Measurements from ENCODE around the gene PHLDA1.
"Not testable (repeated sequence)": the region's sequence is repeated elsewhere in the genome, so short reads cannot be mapped to it uniquely, and the experiment has no call there.

The PHLDA1 gene

DNA sequence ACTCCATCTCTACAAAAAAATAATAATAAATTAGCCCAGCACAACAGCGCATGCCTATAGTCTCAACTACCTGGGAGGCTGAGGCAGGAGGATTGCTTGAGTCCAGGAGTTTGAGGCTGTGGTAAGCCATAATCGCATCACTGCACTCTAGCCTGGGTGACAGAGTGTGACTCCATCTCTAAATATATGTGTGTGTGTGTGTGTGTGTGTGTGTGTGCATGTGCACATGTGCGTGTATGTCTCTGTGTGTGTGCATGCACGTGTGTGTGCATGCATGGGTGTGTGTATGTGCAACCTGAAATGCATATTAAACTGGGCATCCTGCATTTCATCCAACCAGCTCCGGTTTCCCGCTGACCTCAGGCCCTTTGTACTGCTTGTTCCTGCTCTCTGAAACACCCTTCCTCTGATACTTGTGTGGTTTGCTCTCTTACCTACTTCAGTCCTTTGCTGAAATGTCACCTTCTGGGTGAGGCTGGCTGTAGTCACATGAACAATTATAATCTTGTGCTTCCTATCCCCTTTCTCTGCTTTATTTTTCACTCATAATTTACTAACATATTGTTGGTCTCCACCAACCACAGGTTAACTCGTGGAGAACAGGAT is 46.9 kb downstream of the PHLDA1 start:
- DNase-seq = peak; percentile 20

DNA sequence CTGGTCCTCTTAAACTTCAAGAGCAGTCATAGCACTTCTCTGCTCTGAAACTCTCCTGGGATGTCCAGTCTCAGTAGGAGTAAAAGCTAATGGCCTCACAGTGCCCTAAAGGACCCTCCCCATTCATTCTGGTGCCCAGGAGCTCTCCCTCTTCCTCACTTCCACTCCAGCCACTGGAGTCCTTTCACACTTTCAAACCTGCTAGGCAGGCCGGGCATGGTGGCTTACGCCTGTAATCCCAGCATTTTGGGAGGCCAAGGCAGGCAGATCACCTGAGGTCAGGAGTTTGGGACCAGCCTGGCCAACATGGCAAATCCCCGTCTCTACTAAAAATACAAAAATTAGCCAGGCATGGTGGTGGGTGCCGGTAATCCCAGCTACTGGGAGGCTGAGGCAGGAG is 47.7 kb downstream of the PHLDA1 start:
- not testable (repeated sequence) for DNase-seq

DNA sequence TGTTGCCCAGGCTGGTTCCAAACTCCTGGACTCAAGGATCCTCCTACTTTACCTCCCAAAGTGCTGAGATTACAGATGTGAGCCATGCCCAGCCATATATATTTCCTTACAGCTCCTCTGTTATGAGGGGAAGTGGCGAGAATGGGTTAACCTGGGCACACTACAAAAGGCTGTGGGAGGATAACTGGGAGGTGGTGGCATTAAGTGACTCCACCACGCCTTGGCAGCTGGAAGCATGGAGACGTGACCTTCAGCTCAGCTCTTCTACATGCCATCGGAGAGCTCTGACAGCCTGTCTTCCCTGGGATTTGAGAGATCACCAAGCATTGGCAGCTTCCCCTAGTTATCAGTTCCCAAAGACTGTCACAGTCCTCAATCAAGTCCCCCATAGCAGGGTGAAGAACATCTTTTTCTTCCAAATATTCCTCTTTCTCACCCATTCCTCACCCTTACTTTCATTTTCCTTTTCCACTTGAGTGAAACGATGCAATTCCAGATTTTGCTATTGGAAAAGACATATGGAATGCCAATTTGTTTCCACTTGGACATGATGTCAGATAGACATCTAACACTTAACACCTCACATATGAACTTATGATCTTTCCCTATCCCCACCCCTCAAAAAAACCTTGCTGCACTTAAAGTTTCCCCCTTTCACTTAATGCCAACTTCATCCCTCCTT is 48.5 kb downstream of the PHLDA1 start:
- no peak for DNase-seq

DNA sequence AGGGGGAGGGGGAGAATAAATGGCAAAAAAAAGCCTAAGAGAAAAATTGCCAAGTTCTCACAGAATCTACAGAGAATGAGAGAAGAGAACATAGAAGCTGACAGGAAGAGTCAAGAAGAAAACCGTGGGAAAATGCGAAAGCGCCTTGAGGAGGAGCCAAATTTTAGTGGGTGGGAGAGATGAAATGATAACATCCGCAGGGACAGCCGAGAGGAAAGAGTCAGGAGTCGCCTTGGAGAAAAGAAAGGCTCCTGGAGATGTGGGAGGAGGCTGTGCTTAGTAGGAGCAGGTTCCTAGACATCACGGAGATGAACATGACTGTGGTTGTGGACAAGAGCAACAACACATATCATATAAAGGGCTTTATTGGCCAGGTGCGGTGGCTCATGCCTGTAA is 49.4 kb downstream of the PHLDA1 start:
- no peak for DNase-seq

DNA sequence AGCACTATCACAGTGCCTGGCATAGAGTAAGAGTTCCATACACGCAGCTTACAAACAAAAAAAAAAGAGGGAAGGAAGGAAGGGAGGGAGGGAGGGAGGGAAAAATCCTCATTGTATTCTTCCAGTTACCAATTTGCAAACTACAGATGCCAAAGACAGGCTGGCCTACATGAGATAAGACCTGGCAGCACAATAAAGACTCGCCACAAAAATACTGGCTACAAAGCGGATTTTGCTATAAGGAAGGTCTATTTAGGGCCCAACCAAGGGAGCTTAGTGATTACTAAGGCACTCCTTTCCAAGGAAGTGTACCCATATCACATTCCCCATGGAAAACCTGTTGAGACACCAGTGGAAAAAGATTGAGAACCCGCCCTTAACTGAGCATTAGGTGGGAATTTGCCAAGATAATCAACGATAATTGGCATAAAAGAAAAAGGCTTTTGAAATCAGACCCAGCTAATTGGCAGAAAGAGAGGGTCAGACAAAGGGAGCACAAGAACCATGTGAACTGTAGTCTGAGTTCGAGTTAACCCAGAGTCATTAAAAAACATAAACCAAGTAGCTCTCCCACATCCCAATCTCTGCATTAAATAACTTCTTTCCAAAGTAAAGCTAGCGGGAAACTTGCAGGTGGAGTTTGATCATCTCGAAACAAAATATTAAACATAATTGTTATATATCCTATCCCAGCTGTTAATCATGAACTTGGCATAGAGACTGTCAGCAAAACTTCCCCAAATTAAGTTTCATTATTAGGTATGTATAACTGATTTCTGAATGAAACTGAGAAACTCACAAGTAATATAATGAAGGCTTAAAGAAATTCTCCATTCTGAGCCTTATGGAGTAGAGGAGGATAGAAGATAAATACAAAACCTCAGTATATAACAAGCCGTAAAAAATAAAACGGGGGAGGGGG is 50.1 kb downstream of the PHLDA1 start:
- DNase-seq = no peak

DNA sequence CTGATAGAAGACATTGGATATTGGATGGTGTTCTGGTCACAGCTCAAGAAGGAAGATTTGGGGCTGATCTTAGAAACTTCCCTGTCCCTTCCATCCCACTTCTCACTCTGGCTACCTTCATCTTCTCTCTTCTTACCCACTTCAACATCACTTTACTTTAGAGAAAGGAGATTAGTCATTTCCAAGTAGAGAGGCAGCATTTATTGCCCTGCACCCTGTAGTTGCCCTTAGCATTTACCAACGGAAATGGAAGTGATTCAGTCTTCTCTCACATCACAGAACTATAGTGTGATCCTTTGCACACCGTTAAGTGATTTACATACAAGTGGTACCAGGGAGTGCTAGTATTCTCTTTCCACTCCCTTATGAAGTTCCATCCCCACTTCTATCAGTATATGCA is 52.4 kb downstream of the PHLDA1 start:
- DNase-seq = peak; percentile 84

DNA sequence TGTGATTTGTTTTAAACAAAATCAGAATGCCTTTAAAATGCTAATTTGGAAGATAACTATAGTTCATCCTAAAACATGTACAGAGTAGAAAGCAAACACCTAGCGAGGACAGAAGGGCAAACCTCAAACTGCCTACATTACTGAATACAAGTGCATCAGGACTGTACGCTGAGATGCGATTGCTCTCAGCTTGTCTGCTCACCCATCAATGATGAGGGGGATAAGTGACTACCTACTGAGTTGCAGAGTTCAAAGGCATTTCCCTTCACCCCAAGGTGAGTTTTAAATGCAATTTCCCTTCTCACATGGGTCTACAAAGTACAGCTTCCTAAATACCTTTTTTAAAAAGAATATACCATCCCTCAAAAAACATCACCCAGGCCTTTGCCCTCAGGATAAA is 52.9 kb downstream of the PHLDA1 start:
- DNase-seq = no peak

DNA sequence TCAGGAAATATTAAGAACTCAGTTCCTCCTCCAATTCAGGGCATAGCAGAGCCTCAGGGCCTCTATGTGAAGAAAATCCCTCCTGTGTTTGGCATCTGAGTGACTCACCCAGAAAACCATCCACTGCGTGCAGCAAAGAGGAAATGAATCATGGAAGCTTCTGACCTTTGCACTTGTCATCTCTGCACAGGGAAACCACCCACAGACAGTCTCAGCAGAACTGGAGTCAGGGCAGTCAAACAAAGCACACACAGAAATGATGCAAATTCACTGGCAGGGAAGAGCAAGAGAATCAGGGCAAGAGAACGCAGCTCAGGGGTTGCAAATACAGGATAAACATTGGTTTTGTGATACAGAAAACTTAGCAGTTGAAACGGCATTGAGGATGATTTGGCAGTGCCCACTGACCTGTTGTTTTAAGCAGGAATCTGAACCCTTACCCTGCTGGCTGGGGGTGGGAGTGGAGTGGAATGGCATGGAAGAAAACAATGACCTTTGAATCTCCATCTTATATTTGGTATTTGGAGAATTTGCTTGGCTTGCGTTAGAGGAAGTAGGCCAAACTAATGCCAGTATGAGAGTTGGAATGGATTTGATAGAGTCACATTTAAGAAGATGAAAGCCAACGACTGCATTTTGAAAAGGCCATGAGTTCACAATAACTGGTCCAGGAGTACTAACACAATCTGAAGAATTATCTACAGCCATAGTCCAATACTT is 53.5 kb downstream of the PHLDA1 start:
- DNase-seq = peak; percentile 95

DNA sequence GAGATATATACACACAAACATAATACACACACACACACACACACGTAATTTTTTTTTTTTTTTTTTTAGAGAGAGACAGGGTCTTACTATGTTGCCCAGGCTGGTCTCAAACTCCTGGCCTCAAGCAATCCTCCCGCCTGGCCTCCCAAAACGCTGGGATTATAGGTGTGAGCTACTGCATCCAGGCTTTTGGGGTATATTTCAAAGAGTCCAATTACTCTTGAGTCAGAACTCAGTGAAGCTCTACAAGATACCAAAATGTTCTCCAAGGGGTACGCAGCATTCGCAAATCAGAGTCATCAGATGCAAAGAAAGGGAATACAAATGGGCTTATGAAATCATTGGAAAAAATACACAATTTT is 54.0 kb downstream of the PHLDA1 start:
- DNase-seq = no peak

DNA sequence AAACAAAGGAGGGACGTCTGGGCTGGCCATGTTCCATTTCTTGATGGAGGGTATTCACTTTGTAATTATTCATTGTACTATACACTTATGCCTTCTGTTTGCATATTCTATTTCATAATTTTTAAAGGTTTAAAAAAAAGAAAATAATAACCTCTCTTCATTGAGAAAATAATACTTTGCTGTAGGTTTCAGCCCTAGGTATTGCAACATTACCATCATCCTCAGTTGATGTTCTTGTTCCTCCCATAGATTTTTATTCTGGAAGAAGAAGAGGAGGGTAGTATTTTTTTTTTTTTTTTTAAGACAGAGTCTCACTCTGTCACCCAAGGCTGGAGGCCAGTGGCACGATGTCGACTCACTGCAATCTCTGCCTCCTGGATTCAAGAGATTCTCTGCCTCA is 54.7 kb downstream of the PHLDA1 start:
- no peak for DNase-seq

DNA sequence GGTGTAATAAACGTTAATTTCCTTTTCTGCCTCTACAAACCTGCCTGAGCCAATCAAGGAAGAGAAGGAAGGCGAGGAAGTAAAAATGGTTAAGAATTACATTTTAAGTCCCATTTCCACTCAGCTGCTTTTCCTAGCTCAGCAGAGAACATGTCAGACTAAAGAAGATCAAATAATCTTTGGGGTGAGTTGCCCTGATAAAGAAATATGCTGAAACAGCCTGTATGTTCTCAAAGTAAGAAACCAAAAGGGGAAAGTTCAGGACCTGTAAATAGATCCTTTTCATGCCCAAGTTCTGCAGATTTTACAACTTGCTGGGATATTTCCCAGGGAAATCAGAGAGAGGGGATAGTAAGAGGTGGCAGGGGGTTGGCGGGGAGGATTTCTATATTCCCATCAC is 55.5 kb downstream of the PHLDA1 start:
- DNase-seq = no peak

DNA sequence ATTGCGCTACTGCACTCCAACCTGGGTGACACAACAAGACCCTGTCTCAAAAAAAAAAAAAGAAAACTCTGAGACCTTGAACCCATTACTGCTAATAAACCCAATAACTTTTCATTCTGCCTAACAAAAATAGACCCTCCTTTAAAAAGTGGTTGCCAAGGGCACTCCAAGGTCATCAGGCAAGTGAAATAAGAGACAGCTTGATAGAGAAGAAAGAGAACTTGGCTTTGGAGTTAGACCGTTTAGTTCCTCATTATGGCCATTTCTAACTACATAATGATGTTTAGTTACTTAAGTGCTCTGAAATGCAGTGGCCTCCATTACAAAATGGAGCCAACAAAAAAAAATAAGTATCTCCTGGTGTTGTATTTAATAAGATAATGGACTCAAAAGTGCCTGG is 55.9 kb downstream of the PHLDA1 start:
- DNase-seq = no peak
